ENCODE measurements around the gene DACH2. TPM values are rescaled to one million over a fixed set of nuclear protein-coding genes. Genes with fewer than 3 reads are reported as not detected.

DACH2 gene
- total and polyA plus RNA-seq, 9 of the 15 experiments (the other 6 are each of a cell fraction or from before 2014, with no cell fraction given) = not detected

DNA sequence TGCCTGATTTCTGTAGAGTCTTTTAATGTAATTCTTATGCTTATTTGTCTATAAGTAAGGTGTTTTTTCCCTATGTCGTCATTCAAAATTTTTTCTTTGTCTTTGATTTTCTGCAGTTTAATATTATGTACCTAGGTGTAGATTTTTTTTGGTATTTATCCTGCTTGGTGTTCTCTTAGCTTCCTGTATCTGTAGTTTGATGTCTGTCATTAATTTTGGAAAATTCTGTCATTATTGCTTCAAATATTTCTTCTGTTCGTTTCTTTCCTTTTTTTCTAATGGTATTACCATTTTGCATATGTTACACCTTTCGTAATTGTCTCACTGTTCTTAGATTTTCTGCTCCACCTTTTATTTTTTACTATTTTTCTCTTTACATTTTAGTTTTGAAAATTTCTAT is 696.9 kb downstream of the DACH2 start:
- intact Hi-C loops (cut with micrococcal nuclease) = no loop called here
- POLR2A ChIA-PET = no interaction called here
- H3K27me3 ChIP-seq (ENCODE audit: control insufficient read depth in 2 of 2, insufficient read depth in 2 of 2, low read length in 2 of 2) = no peaks in the 10 kb centered on the region
- TF ChIP-seq NEUROD1 (IDR thresholded peaks at IDR 0.05; ENCODE audit: borderline replicate concordance, low read depth, low read length, partially characterized antibody) (no peak), CBFB (CRISPR knock-in tag; IDR thresholded peaks at IDR 0.05) (no peak), TCFL5 (CRISPR knock-in tag; conservative IDR thresholded peaks at IDR 0.05) (no peak), CHCHD3 (CRISPR knock-in tag; IDR thresholded peaks at IDR 0.05) (no peak), GATAD2A (IDR thresholded peaks at IDR 0.05) (no peak), CREBBP (IDR thresholded peaks at IDR 0.05; ENCODE audit: low read depth, low read length) (no peak), DNMT1 (IDR thresholded peaks at IDR 0.05) (no peak), BHLHE40 (IDR thresholded peaks at IDR 0.05; ENCODE audit: low read length) (no peak), SPI1 (IDR thresholded peaks at IDR 0.05; ENCODE audit: borderline replicate concordance, low read depth, low read length) (no peak), MCM3 (IDR thresholded peaks at IDR 0.05) (no peak)
- TF ChIP-seq, protein P1, sequence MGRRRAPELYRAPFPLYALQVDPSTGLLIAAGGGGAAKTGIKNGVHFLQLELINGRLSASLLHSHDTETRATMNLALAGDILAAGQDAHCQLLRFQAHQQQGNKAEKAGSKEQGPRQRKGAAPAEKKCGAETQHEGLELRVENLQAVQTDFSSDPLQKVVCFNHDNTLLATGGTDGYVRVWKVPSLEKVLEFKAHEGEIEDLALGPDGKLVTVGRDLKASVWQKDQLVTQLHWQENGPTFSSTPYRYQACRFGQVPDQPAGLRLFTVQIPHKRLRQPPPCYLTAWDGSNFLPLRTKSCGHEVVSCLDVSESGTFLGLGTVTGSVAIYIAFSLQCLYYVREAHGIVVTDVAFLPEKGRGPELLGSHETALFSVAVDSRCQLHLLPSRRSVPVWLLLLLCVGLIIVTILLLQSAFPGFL (CRISPR knock-in tag; IDR thresholded peaks at IDR 0.05) = no peak
- H3K4me3 ChIP-seq = no peak overlapping the region
- no peak for DNase-seq (ENCODE audit: extremely low read depth in 1 of 4, low spot score in 3 of 4)
- no peak overlapping the region for H3K9ac ChIP-seq (ENCODE audit: insufficient read depth in 1 of 2, low read depth in 2 of 2, low read length in 2 of 2)
- FAIRE-seq = no peak
- in situ Hi-C loops (cut with MboI) = no loop called here
- H3K4me2 ChIP-seq (ENCODE audit: insufficient read depth, low read length) = no peak overlapping the region
- no peaks in the 10 kb centered on the region for H3K9me1 ChIP-seq (ENCODE audit: control insufficient read depth, insufficient read depth, low read length)
- no peak for ATAC-seq
- no peaks in the 10 kb centered on the region for H4K20me1 ChIP-seq (replicated peaks; ENCODE audit: control insufficient read depth, insufficient read depth, low read length)
- H3K4me1 ChIP-seq (replicated peaks in 1 of 2; ENCODE audit: control insufficient read depth in 2 of 2, insufficient read depth in 2 of 2, low read length in 2 of 2) = no peaks in the 10 kb centered on the region
- BruUV-seq (replicated peaks) = no TSS peak
- CTCF ChIA-PET (ENCODE audit: low intra/inter-chr PET ratio) = no interaction called here
- 0% methylated on average over 3 of the region's 3 CpGs for WGBS (ENCODE audit: insufficient coverage, low coverage, missing lambda C conversion rate)
- H3K79me2 ChIP-seq (ENCODE audit: control insufficient read depth, insufficient read depth, low read length) = no peaks in the 10 kb centered on the region
- H3K36me3 ChIP-seq (ENCODE audit: control insufficient read depth, insufficient read depth, low read length) = no peaks in the 10 kb centered on the region
- no peak overlapping the region for H3K27ac ChIP-seq (ENCODE audit: extremely low read depth, low read depth, low read length)
- H2AFZ ChIP-seq (ENCODE audit: low read depth, low read length) = no peak overlapping the region
- no peaks in the 10 kb centered on the region; the same call in 1 of the 2 replicates for H3K9me3 ChIP-seq (replicated peaks; ENCODE audit: control insufficient read depth, insufficient read depth, low read depth, low read length)

Small RNAs within 50 kb of the gene (small RNA-seq; reads per million reads assigned to genes)
- gene FCF1P9 (not detected), gene RF00026 (not detected)

Other genes starting within 250 kb of the DACH2 start
- 2.2 and 3.1 TPM in 2 replicates for gene CHM, start 100.9 kb upstream of the DACH2 start, total RNA-seq (2014; rRNA removed)
- 5.3 and 6.2 TPM in 2 replicates for gene CHM, start 100.9 kb upstream of the DACH2 start, total RNA-seq (2014; rRNA removed; fragmentation: Illumina TruSeq; extraction: Trizol)
- gene CHM, start 100.9 kb upstream of the DACH2 start, total RNA-seq (2015; rRNA removed; fragmentation: Illumina TruSeq; extraction: Trizol) = 7.5 and 7.9 TPM in 2 replicates
- 4.6 and 5.5 TPM in 2 replicates for gene CHM, start 100.9 kb upstream of the DACH2 start, total RNA-seq (2021)
- gene CHM, start 100.9 kb upstream of the DACH2 start, polyA plus RNA-seq (2011; rRNA removed) = 4.9 and 9.0 TPM in 2 replicates
- 4.4 and 4.8 TPM in 2 replicates for gene CHM, start 100.9 kb upstream of the DACH2 start, polyA plus RNA-seq (2014; fragmentation: Illumina TruSeq; extraction: Trizol)
- gene CHM, start 100.9 kb upstream of the DACH2 start, polyA plus RNA-seq (2014; fragmentation: Nextera tagmentation; extraction: Ambion mirVana) = 1 to 10 TPM; 3.9 to 4.3 TPM
- gene CHM, start 100.9 kb upstream of the DACH2 start, polyA plus RNA-seq (2014; rRNA removed) = 3.0 and 3.1 TPM in 2 replicates

Data from K562 (cell line).